HepG2 (cell line): ENCODE data around the gene OARD1.

ENCODE experiments used
- CHD4 ChIP-seq: fragments of 200-600 bp; sonication (generic); IDR thresholded peaks from 2 replicates; pipeline ENCODE4 v1.7.0; 2017; ENCODE audit warnings: mild to moderate bottlenecking, low read length, borderline replicate concordance
- POLR2AphosphoS5 ChIP-seq: IDR thresholded peaks from 2 replicates; pipeline ENCODE4 v1.6.1; 2012; ENCODE audit warnings: low read depth, low read length
- ZNF24 ChIP-seq: fragments of 450-650 bp; IDR thresholded peaks from 2 replicates; pipeline ENCODE4 v1.6.1; 2017; ENCODE audit warnings: antibody characterized with exemption, mild to moderate bottlenecking
- ZNF660 ChIP-seq: sonication (generic); formaldehyde crosslinking; IDR thresholded peaks from 2 replicates; pipeline ENCODE4 v1.5.1; 2020; ENCODE audit warnings: mild to moderate bottlenecking, low read depth, missing genetic modification reagents, borderline replicate concordance

DNA sequence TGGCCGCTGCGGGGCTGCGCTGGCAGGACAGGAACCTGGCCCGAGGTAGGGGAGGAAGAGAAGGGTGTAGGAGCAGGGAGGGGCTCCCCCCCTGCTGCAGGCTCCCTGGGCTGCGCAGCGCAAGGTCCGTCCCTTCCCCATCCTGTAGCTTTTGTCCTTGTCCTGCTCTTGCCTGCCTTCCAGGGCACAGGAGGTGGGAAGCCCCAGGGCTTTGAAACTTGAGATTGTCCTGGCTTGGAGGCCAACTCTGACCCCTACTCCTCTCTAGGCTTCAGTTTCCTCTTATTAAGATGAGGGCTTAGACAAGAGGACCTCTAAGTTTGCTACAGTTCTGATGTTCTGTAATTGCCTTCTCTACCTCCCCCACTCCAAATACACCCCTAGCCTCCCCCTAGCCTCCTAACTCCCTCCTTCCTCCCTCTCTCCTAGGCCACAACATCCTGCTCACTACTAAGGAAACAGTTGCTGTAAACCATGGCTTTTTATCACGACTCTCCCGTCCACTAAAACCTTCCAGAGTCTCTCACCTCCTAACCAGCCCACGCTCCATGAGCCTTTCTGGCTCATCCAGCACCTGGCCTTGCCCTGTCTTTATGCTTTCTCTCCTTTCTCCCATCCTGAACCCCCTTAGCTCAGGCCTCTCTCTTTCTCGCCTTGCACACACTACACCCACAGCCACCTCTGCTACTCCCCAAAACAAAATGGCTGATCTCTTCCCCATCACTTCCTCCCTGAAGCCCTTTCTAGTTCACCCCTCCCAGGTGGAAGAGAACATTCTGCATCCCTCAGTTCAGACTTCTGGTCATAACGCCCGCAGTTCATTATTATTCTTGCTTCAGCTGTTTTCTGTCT is 43.4 kb downstream of the OARD1 start:
- no peak for TF ChIP-seq ZNF660 (CRISPR knock-in tag)
- no peak for TF ChIP-seq POLR2AphosphoS5
- no peak for TF ChIP-seq CHD4
- no peak for TF ChIP-seq ZNF24
